Fibroblast of mammary gland (primary cell): ENCODE results near the gene ABCD3.

ENCODE experiments used
- DNase-seq: peaks from one replicate; pipeline ENCODE4 v3.0.0-alpha.2; 2010; ENCODE audit warnings: low read depth
- H3K4me3 ChIP-seq: 2 replicates; pipeline ENCODE4 v1.5.1; 2011; ENCODE audit warnings: low read depth, mild to moderate bottlenecking, low read length, moderate library complexity; ENCODE audit not compliant: control insufficient read depth
- TF ChIP-seq, protein P1 (sequence below): conservative IDR thresholded peaks from 2 replicates; pipeline ENCODE4 v1.5.1; 2011; ENCODE audit warnings: low read depth, low read length, inconsistent platforms; ENCODE audit not compliant: control insufficient read depth, insufficient read depth

The ABCD3 gene

DNA sequence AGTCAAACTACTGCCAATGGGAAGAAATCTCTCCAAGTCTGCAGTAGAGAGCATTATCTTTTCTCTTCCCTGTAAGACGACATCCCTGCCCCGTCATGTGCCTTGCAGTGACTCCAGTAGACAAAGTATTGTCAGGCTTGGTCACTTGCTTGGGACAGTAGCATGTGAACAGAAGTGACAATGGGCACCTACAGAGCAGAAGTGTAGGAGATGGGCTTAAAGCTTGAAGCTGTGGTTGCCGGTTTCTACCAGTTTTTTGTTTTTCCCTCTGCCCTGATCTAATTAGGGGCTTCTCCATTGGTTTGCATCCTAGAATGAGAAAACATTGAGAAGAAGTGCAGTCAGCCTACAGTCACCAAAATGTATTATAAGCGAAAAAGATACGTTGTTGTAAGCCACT, 110.6 kb downstream of the ABCD3 start:
- DNase-seq = no peak
- TF ChIP-seq, protein P1, sequence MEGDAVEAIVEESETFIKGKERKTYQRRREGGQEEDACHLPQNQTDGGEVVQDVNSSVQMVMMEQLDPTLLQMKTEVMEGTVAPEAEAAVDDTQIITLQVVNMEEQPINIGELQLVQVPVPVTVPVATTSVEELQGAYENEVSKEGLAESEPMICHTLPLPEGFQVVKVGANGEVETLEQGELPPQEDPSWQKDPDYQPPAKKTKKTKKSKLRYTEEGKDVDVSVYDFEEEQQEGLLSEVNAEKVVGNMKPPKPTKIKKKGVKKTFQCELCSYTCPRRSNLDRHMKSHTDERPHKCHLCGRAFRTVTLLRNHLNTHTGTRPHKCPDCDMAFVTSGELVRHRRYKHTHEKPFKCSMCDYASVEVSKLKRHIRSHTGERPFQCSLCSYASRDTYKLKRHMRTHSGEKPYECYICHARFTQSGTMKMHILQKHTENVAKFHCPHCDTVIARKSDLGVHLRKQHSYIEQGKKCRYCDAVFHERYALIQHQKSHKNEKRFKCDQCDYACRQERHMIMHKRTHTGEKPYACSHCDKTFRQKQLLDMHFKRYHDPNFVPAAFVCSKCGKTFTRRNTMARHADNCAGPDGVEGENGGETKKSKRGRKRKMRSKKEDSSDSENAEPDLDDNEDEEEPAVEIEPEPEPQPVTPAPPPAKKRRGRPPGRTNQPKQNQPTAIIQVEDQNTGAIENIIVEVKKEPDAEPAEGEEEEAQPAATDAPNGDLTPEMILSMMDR = no peak
- H3K4me3 ChIP-seq = no peak overlapping the region

DNA sequence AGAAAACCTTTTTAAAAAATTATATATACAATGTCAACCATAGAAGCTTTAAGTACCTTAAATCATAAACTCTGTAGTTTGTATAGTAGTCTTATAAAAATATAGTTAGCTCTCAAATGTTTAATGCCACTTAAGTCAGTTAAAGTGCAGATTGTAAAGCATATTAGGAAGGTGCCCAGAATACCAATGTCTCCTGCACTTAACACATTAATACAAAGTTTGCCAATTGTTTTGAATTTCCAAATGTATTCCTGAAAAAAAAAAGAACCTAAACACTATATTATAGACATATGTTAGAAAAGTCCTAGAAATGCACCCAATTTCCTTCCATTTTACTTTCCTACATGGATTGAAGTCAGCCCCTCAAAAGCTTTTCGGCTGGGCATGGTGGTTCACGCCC, 111.2 kb downstream of the ABCD3 start:
- DNase-seq = no peak
- TF ChIP-seq, protein P1 = no peak
- H3K4me3 ChIP-seq = no peak overlapping the region

DNA sequence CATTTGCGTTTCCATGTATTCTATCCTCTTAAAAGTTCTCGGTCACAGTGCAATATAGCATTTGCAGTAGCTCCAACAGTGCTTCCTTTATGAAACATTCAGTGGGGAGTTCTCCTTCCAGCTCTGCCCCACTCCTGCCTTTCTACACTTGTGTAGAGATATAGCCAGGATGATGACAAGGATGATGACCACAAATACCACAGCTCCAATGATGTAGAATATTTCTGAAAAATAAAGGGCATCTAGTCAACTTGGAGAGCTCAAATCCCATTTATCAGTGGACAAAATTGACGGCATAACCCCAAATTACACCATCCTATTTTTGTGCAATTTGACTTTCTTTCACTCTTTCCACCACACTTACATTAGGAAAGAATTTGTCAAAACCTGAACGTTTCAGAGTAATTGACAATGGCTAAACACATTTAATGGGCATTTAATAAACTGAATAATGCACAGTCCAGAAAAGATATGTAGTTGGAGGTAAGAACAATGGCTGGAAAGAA, 112.2 kb downstream of the ABCD3 start:
- H3K4me3 ChIP-seq = no peak overlapping the region
- no peak for DNase-seq
- TF ChIP-seq, protein P1 = no peak

DNA sequence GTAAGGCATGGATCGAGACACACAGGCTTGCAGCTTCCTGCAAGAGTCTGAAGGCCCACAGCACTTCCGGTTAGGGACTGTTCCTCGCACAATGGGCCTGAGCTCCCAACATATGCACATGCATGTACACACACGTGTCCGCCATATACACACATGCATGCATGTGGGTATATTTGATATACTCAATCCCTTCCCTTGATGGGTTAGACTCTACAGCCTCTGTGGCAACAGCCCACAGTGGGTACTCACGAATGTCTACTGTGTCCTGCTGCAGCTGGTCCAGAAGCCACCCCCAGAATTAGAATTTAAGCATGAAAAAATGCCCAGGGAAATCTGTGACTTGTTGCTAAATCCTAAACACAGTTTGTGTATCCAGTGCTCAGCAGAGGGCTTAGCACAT, 113.5 kb downstream of the ABCD3 start:
- DNase-seq = no peak
- TF ChIP-seq, protein P1 = no peak
- no peak overlapping the region for H3K4me3 ChIP-seq

DNA sequence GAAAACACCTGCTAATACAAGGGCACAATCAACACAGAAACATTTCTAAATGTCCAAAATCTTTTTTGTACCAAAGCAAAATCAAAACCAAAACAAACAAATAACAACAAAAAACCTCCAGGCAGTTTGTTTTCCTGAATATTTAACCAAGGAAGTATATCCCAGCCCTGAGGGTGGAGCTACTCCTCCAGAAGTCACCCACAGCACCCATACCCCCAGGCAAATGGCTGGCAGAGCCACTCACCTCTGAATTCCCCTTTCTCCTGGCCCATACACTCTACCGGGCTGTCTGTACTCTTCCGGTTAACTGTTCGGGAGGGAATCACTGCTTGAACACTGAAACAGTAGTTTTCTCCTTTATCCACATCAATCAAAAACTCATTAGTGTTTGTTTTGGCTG, 113.9 kb downstream of the ABCD3 start:
- no peak for DNase-seq
- TF ChIP-seq, protein P1 = no peak
- H3K4me3 ChIP-seq = no peak overlapping the region

DNA sequence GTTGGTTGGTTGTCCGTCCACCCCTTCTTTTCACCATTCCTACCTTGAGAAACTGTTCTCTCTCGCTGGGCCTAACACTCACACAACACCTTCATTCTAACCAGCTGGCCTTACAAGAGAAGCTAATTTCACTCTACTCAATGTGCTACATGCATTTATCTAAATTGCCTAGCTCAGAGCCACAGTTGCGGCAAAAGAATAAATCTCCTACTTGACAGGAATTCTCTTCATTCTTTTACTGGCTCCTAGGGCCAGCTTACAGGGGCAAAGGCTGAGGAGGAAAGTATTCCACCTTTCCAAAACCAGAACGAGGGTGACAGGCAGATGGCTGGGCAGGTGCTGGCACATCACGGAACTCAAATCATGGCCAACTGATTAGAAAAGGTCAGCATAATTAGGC, 116.9 kb downstream of the ABCD3 start:
- no peak for DNase-seq
- H3K4me3 ChIP-seq = no peak overlapping the region
- TF ChIP-seq, protein P1 = no peak

DNA sequence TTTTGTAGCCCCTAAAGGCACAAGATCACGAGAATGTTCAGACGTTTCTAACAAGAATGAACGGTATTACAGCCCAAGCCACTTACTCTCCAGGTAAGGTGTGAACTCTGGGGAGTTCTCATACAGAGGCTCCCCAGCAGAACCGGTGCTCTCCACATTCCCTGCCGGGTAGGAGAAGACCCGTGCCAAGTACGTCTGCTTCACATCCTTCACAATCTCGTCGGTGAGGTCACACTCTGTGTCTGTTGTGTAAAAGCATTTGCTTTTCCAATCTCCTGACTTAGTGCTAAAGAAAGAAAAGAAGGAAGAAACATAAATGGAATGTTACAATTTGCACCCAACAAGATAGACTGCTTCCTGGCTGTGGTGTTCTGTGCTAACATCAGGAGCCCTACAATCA, 117.7 kb downstream of the ABCD3 start:
- no peak for DNase-seq
- TF ChIP-seq, protein P1 = no peak
- H3K4me3 ChIP-seq = no peak overlapping the region
